ENCODE measurements around the gene TSSK6.

DNA sequence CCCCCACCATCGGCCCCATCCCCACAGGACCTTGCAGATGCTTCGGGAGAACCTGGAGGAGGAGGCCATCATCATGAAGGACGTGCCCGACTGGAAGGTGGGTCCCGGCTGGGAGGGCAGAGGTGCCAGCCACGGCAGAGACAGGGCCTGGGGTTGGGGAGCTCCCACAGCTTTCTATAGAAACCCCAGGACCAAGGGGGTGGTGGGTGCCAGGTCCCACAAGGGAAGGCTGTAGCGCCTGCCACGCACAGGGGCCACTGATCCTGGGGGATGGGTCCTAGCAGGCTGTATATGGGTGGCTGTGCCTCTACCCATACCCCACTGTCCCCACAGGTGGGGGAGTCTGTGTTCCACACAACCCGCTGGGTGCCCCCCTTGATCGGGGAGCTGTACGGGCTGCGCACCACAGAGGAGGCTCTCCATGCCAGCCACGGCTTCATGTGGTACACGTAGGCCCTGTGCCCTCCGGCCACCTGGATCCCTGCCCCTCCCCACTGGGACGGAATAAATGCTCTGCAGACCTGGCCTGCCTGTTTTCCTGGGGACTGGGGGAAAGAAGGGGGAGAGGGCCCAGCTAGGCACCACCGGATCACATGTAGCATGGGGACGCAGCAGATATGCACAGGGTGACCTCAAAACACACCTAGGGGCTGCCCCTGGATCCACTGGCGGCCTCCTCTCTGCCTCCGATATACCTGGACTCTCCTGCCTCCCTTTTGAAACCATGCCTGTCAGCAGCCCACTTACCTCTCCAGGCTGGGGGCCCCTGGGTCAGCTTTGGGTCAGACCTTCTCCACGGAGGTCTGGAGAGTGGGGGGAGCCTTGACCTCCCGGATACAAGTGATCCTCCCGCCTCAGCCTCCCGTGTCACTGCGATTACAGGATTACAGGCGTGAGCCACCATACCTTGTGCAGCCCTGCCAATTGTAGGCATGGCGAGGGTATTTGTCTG lies 12.6 kb upstream of the TSSK6 start:
- TF ChIP-seq, protein P1, sequence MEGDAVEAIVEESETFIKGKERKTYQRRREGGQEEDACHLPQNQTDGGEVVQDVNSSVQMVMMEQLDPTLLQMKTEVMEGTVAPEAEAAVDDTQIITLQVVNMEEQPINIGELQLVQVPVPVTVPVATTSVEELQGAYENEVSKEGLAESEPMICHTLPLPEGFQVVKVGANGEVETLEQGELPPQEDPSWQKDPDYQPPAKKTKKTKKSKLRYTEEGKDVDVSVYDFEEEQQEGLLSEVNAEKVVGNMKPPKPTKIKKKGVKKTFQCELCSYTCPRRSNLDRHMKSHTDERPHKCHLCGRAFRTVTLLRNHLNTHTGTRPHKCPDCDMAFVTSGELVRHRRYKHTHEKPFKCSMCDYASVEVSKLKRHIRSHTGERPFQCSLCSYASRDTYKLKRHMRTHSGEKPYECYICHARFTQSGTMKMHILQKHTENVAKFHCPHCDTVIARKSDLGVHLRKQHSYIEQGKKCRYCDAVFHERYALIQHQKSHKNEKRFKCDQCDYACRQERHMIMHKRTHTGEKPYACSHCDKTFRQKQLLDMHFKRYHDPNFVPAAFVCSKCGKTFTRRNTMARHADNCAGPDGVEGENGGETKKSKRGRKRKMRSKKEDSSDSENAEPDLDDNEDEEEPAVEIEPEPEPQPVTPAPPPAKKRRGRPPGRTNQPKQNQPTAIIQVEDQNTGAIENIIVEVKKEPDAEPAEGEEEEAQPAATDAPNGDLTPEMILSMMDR (IDR thresholded peaks at IDR 0.05) = no peak
- no peak for TF ChIP-seq POLR2A (IDR thresholded peaks at IDR 0.05)
